Measurements from ENCODE around the gene CDON. TPM values are rescaled to one million over a fixed set of nuclear protein-coding genes. Genes with fewer than 3 reads are reported as not detected.

CDON gene
- total and polyA plus RNA-seq, 9 of the 15 experiments (the other 6 are each of a cell fraction or from before 2014, with no cell fraction given) = 0.08 to 0.64 (median 0.40) TPM

DNA sequence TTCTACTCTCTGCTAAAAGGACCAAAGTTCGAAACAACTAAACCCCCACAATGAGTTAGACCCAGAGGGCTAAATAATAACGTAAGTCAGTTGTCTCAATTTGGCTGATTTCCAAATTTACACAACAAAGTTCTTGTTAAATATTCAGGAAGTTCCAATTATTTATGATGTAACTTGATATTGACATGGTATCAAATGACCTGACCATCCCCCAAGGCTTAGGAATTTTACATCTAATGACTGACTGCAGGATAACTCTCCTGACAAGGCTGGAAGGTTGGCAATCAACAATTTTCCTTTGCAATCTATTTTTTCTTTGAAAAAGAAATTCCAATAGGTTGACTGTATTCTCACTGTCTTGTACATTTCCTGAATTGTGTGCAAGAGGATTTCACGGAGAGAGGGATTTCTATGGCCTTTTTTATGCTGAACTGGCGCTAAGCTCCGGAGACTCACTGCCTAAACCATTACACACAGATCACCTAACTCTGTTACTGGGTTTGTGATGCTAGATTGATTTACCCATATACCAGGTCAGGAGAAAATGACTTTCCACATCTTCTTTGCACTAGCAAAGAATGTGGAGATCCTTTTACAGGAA, 9.6 kb upstream of the CDON start (continued):
- TF ChIP-seq, protein P1, sequence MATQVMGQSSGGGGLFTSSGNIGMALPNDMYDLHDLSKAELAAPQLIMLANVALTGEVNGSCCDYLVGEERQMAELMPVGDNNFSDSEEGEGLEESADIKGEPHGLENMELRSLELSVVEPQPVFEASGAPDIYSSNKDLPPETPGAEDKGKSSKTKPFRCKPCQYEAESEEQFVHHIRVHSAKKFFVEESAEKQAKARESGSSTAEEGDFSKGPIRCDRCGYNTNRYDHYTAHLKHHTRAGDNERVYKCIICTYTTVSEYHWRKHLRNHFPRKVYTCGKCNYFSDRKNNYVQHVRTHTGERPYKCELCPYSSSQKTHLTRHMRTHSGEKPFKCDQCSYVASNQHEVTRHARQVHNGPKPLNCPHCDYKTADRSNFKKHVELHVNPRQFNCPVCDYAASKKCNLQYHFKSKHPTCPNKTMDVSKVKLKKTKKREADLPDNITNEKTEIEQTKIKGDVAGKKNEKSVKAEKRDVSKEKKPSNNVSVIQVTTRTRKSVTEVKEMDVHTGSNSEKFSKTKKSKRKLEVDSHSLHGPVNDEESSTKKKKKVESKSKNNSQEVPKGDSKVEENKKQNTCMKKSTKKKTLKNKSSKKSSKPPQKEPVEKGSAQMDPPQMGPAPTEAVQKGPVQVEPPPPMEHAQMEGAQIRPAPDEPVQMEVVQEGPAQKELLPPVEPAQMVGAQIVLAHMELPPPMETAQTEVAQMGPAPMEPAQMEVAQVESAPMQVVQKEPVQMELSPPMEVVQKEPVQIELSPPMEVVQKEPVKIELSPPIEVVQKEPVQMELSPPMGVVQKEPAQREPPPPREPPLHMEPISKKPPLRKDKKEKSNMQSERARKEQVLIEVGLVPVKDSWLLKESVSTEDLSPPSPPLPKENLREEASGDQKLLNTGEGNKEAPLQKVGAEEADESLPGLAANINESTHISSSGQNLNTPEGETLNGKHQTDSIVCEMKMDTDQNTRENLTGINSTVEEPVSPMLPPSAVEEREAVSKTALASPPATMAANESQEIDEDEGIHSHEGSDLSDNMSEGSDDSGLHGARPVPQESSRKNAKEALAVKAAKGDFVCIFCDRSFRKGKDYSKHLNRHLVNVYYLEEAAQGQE (IDR thresholded peaks at IDR 0.05; ENCODE audit: borderline replicate concordance) = no peak
- TF ChIP-seq, protein P1 (CRISPR knock-in tag; IDR thresholded peaks at IDR 0.05; ENCODE audit: low read depth) = no peak
- no peak for TF ChIP-seq TAF1 (IDR thresholded peaks at IDR 0.05; ENCODE audit: control insufficient read depth, extremely low read depth, insufficient read depth, low read length, severe bottlenecking)
- no peak for TF ChIP-seq HMGN3 (IDR thresholded peaks at IDR 0.05; ENCODE audit: borderline replicate concordance, extremely low read depth, insufficient read length, low read depth, low read length)
- TF ChIP-seq SIX5 (IDR thresholded peaks at IDR 0.05; ENCODE audit: borderline replicate concordance in 1 of 2, insufficient read depth in 1 of 2, low read depth in 1 of 2, low read length in 2 of 2) = no peak
- TF ChIP-seq, protein P2, sequence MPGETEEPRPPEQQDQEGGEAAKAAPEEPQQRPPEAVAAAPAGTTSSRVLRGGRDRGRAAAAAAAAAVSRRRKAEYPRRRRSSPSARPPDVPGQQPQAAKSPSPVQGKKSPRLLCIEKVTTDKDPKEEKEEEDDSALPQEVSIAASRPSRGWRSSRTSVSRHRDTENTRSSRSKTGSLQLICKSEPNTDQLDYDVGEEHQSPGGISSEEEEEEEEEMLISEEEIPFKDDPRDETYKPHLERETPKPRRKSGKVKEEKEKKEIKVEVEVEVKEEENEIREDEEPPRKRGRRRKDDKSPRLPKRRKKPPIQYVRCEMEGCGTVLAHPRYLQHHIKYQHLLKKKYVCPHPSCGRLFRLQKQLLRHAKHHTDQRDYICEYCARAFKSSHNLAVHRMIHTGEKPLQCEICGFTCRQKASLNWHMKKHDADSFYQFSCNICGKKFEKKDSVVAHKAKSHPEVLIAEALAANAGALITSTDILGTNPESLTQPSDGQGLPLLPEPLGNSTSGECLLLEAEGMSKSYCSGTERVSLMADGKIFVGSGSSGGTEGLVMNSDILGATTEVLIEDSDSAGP (CRISPR knock-in tag; IDR thresholded peaks at IDR 0.05) = no peak
